ENCODE results near the gene BLMH. TPM values are rescaled to one million over a fixed set of nuclear protein-coding genes. Genes with fewer than 3 reads are reported as not detected.

BLMH gene
- total RNA-seq, 1 donor from 2014 or later, result 36.2 TPM

GRCh38 chr17:30254150-30254549, 37.6 kb downstream of the BLMH start:
- Histone ChIP-seq H3K36me3 (ENCODE audit: insufficient read depth, low read length) (peaks cover 3% of the 10 kb centered on the region), H4K20me1 (ENCODE audit: insufficient read depth, low read length) (peaks cover 7% of the 10 kb centered on the region), H3K4me2 (ENCODE audit: low read length) (no peak overlapping the region), H2AFZ (ENCODE audit: low read depth, low read length) (no peak overlapping the region), H3K79me2 (ENCODE audit: insufficient read depth, low read length) (no peaks in the 10 kb centered on the region), H3K4me3 (ENCODE audit: insufficient read depth, low read depth, low read length) (no peak overlapping the region), H3K9ac (ENCODE audit: low read length) (no peak overlapping the region), H3K27ac (ENCODE audit: low read depth, low read length) (no peak overlapping the region), H3K27me3 (ENCODE audit: insufficient read depth, low read length) (no peaks in the 10 kb centered on the region), H3K4me1 (ENCODE audit: insufficient read depth, low read length) (peaks cover 3% of the 10 kb centered on the region), H3K9me3 (ENCODE audit: insufficient read depth, low read depth, low read length) (no peaks in the 10 kb centered on the region)
- FAIRE-seq, result no peak
- Mint-ChIP-seq H3K36me3 (ENCODE audit: low read depth, unreplicated experiment) (peaks cover 17% of the 10 kb centered on the region), H3K4me3 (ENCODE audit: unreplicated experiment) (no peak overlapping the region), H3K4me1 (ENCODE audit: low read depth, unreplicated experiment) (peaks cover 23% of the 10 kb centered on the region), H3K9me3 (ENCODE audit: unreplicated experiment) (no peaks in the 10 kb centered on the region), H3K27ac (ENCODE audit: unreplicated experiment) (no peak overlapping the region), H3K27me3 (ENCODE audit: low read depth, unreplicated experiment) (no peaks in the 10 kb centered on the region)
- no peak for TF ChIP-seq EZH2 (IDR thresholded peaks at IDR 0.05; ENCODE audit: insufficient read depth, low read length)
- TF ChIP-seq CTCF (IDR thresholded peaks at IDR 0.05; ENCODE audit: insufficient read depth, low read depth, low read length), result no peak
- no peak for DNase-seq (ENCODE audit: low read depth)

GRCh38 chr17:30253312-30253711, 38.4 kb downstream of the BLMH start:
- H3K27ac Mint-ChIP-seq (ENCODE audit: unreplicated experiment), result peak overlapping the region; percentile 1
- H3K79me2 ChIP-seq (ENCODE audit: insufficient read depth, low read length), result no peaks in the 10 kb centered on the region
- peaks cover 3% of the 10 kb centered on the region for H3K4me1 ChIP-seq (ENCODE audit: insufficient read depth, low read length)
- no peak overlapping the region for H2AFZ ChIP-seq (ENCODE audit: low read depth, low read length)
- H3K4me2 ChIP-seq (ENCODE audit: low read length), result no peak overlapping the region
- H3K36me3 Mint-ChIP-seq (ENCODE audit: low read depth, unreplicated experiment), result peaks cover 24% of the 10 kb centered on the region
- no peaks in the 10 kb centered on the region for H3K9me3 ChIP-seq (ENCODE audit: insufficient read depth, low read depth, low read length)
- H3K9ac ChIP-seq (ENCODE audit: low read length), result no peak overlapping the region
- peaks cover 5% of the 10 kb centered on the region for H4K20me1 ChIP-seq (ENCODE audit: insufficient read depth, low read length)
- FAIRE-seq (no peak), DNase-seq (ENCODE audit: low read depth) (no peak)
- H3K4me1 Mint-ChIP-seq (ENCODE audit: low read depth, unreplicated experiment), result peaks cover 18% of the 10 kb centered on the region
- no peaks in the 10 kb centered on the region for H3K27me3 ChIP-seq (ENCODE audit: insufficient read depth, low read length)
- H3K36me3 ChIP-seq (ENCODE audit: insufficient read depth, low read length), result peaks cover 10% of the 10 kb centered on the region
- TF ChIP-seq CTCF (IDR thresholded peaks at IDR 0.05; ENCODE audit: insufficient read depth, low read depth, low read length) (no peak), EZH2 (IDR thresholded peaks at IDR 0.05; ENCODE audit: insufficient read depth, low read length) (no peak)
- no peaks in the 10 kb centered on the region for H3K9me3 Mint-ChIP-seq (ENCODE audit: unreplicated experiment)
- no peak overlapping the region for H3K27ac ChIP-seq (ENCODE audit: low read depth, low read length)
- no peak overlapping the region for H3K4me3 Mint-ChIP-seq (ENCODE audit: unreplicated experiment)
- H3K4me3 ChIP-seq (ENCODE audit: insufficient read depth, low read depth, low read length), result no peak overlapping the region
- no peaks in the 10 kb centered on the region for H3K27me3 Mint-ChIP-seq (ENCODE audit: low read depth, unreplicated experiment)

- DNase-seq (ENCODE audit: low read depth) (no peak), FAIRE-seq (no peak)
- Histone ChIP-seq H3K27me3 (ENCODE audit: insufficient read depth, low read length) (no peaks in the 10 kb centered on the region), H3K4me3 (ENCODE audit: insufficient read depth, low read depth, low read length) (no peak overlapping the region), H3K9me3 (ENCODE audit: insufficient read depth, low read depth, low read length) (no peaks in the 10 kb centered on the region), H3K79me2 (ENCODE audit: insufficient read depth, low read length) (no peaks in the 10 kb centered on the region), H3K36me3 (ENCODE audit: insufficient read depth, low read length) (peaks cover 14% of the 10 kb centered on the region), H3K9ac (ENCODE audit: low read length) (no peak overlapping the region), H3K4me1 (ENCODE audit: insufficient read depth, low read length) (peaks cover 3% of the 10 kb centered on the region), H2AFZ (ENCODE audit: low read depth, low read length) (no peak overlapping the region), H4K20me1 (ENCODE audit: insufficient read depth, low read length) (peaks cover 2% of the 10 kb centered on the region), H3K4me2 (ENCODE audit: low read length) (no peak overlapping the region), H3K27ac (ENCODE audit: low read depth, low read length) (no peak overlapping the region)
- Mint-ChIP-seq H3K36me3 (ENCODE audit: low read depth, unreplicated experiment) (peaks cover 28% of the 10 kb centered on the region), H3K27me3 (ENCODE audit: low read depth, unreplicated experiment) (no peaks in the 10 kb centered on the region), H3K27ac (ENCODE audit: unreplicated experiment) (no peak overlapping the region), H3K4me1 (ENCODE audit: low read depth, unreplicated experiment) (peaks cover 12% of the 10 kb centered on the region), H3K9me3 (ENCODE audit: unreplicated experiment) (no peaks in the 10 kb centered on the region), H3K4me3 (ENCODE audit: unreplicated experiment) (no peak overlapping the region)
- TF ChIP-seq EZH2 (IDR thresholded peaks at IDR 0.05; ENCODE audit: insufficient read depth, low read length), result no peak
- TF ChIP-seq CTCF (IDR thresholded peaks at IDR 0.05; ENCODE audit: insufficient read depth, low read depth, low read length), result no peak
These were observed 39.8 kb downstream of the BLMH start for GRCh38 chr17:30251931-30252330.

Measured in astrocyte (in vitro differentiated cells and primary cell).